PC-9 (cell line): ENCODE measurements around the gene USP9X.

Experiments used
- CTCF ChIP-seq: fragments of 200-600 bp; sonication (generic); conservative IDR thresholded peaks from 2 replicates; pipeline ENCODE4 v1.6.1; 2017; ENCODE audit warnings: mixed run types, antibody characterized with exemption, mild to moderate bottlenecking, moderate library complexity
- EZH2 ChIP-seq: fragments of 200-600 bp; sonication (generic); IDR thresholded peaks from 2 replicates; pipeline ENCODE4 v1.8.0; 2017; ENCODE audit warnings: antibody characterized with exemption, low read depth

GRCh38 chrX:41118156-41118555 lies 32.9 kb downstream of the USP9X start:
- TF ChIP-seq CTCF (no peak), EZH2 (no peak)
